MCF 10A (cell line): ENCODE data around the gene PAX2. TPM values are rescaled to one million over a fixed set of nuclear protein-coding genes. Genes with fewer than 3 reads are reported as not detected.

Experiments
- BruUV-seq: library from RNA; stranded (reverse); fragments of 400-500 nt; replicated peaks from 2 replicates; lab custom pipeline; 2021; lab: Mats Ljungman, UMichigan
- CTCF ChIA-PET: fragments of 300-600 bp; sonication (Branson Sonifier 250); formaldehyde crosslinking; extraction: SDS; loops from one replicate; lab custom pipeline; 2021; ENCODE audit warnings: antibody characterized with exemption, inconsistent platforms; lab: Yijun Ruan, JAX
- POLR2A ChIA-PET: fragments of 300-600, 350-650 bp; sonication (Branson Sonifier 250); formaldehyde crosslinking; extraction: SDS; loops from one replicate; lab custom pipeline; 2020; ENCODE audit warnings: antibody characterized with exemption, inconsistent platforms; lab: Yijun Ruan, JAX
- DNase-seq: peaks from one replicate; pipeline ENCODE4 v3.0.0-alpha.2; 2018; ENCODE audit not compliant: unreplicated experiment
- H3K27ac Mint-ChIP-seq: one replicate; pipeline ENCODE4 v1.8.0; 2022; ENCODE audit warnings: mild to moderate bottlenecking, low read depth, mixed read lengths; ENCODE audit not compliant: unreplicated experiment
- H3K27me3 Mint-ChIP-seq: one replicate; pipeline ENCODE4 v1.8.0; 2022; ENCODE audit warnings: mixed read lengths; ENCODE audit not compliant: insufficient read depth, unreplicated experiment
- H3K36me3 Mint-ChIP-seq: one replicate; pipeline ENCODE4 v1.8.0; 2022; ENCODE audit warnings: mild to moderate bottlenecking, moderate library complexity, mixed read lengths; ENCODE audit not compliant: insufficient read depth, unreplicated experiment
- H3K4me1 Mint-ChIP-seq: one replicate; pipeline ENCODE4 v1.8.0; 2022; ENCODE audit warnings: mixed read lengths; ENCODE audit not compliant: insufficient read depth, unreplicated experiment
- H3K4me3 Mint-ChIP-seq: one replicate; pipeline ENCODE4 v1.8.0; 2022; ENCODE audit warnings: mild to moderate bottlenecking, moderate library complexity, mixed read lengths; ENCODE audit not compliant: unreplicated experiment
- H3K9me3 Mint-ChIP-seq: one replicate; pipeline ENCODE4 v1.8.0; 2022; ENCODE audit warnings: mixed read lengths; ENCODE audit not compliant: unreplicated experiment
- CTCF ChIP-seq: fragments of 200-600 bp; IDR thresholded peaks from one replicate; pipeline ENCODE4 v1.8.0; 2022; ENCODE audit warnings: antibody characterized with exemption, mild to moderate bottlenecking; ENCODE audit not compliant: unreplicated experiment
- intact Hi-C: fragments of 100-400 bp; cut with micrococcal nuclease; formaldehyde crosslinking; loops from 2 replicates; pipeline ENCODE4 v1.14.1; 2022
- total RNA-seq: library from RNA; stranded (reverse); gene quantifications from 2 replicates; pipeline ENCODE4 v1.2.3, GENCODE V29; 2022

Gene PAX2
- total RNA-seq, 1 experiment from 2014 or later, result not detected

- no peak for DNase-seq
- Mint-ChIP-seq H3K4me1 (no peaks in the 10 kb centered on the region), H3K36me3 (no peaks in the 10 kb centered on the region), H3K9me3 (no peaks in the 10 kb centered on the region), H3K27me3 (peaks cover 89% of the 10 kb centered on the region), H3K27ac (no peak overlapping the region), H3K4me3 (no peak overlapping the region)
- intact Hi-C loops, result no loop called here
- BruUV-seq, result no TSS peak
- CTCF ChIA-PET, result interaction anchor here (0.7 kb wide), 1 partner anchor 451 kb away, joined by 3 read pairs; no protein-coding TSS in a partner anchor
- no peak for TF ChIP-seq CTCF
- POLR2A ChIA-PET, result no interaction called here
Observed at GRCh38 chr10:100760726-100761125, 15.3 kb downstream of the PAX2 start.

GRCh38 chr10:100761191-100761590 lies 15.8 kb downstream of the PAX2 start:
- POLR2A ChIA-PET, result no interaction called here
- no peaks in the 10 kb centered on the region for H3K36me3 Mint-ChIP-seq
- no peaks in the 10 kb centered on the region for H3K9me3 Mint-ChIP-seq
- H3K27me3 Mint-ChIP-seq, result peaks cover 89% of the 10 kb centered on the region
- BruUV-seq, result no TSS peak
- DNase-seq, result no peak
- H3K27ac Mint-ChIP-seq, result no peak overlapping the region
- no peak overlapping the region for H3K4me3 Mint-ChIP-seq
- intact Hi-C loops, result no loop called here
- H3K4me1 Mint-ChIP-seq, result no peaks in the 10 kb centered on the region
- CTCF ChIA-PET, result interaction anchor here (0.7 kb wide), 1 partner anchor 452 kb away, joined by 3 read pairs; no protein-coding TSS in a partner anchor
- no peak for TF ChIP-seq CTCF

GRCh38 chr10:100763043-100763747 lies 17.8 kb downstream of the PAX2 start:
- intact Hi-C loops, result no loop called here
- ChIA-PET POLR2A (interaction anchor here (0.6 kb wide), 1 partner anchor 1181 kb away, joined by 4 read pairs; no protein-coding TSS in a partner anchor), CTCF (no interaction called here)
- TF ChIP-seq CTCF, result no peak
- H3K27me3 Mint-ChIP-seq, result peaks cover 89% of the 10 kb centered on the region
- no peaks in the 10 kb centered on the region for H3K36me3 Mint-ChIP-seq
- H3K27ac Mint-ChIP-seq, result no peak overlapping the region
- H3K9me3 Mint-ChIP-seq, result no peaks in the 10 kb centered on the region
- BruUV-seq, result no TSS peak
- no peak overlapping the region for H3K4me3 Mint-ChIP-seq
- H3K4me1 Mint-ChIP-seq, result no peaks in the 10 kb centered on the region
- no peak for DNase-seq

GRCh38 chr10:100766693-100767421 lies 21.5 kb downstream of the PAX2 start:
- no TSS peak for BruUV-seq
- Mint-ChIP-seq H3K4me1 (no peaks in the 10 kb centered on the region), H3K36me3 (no peaks in the 10 kb centered on the region), H3K9me3 (no peaks in the 10 kb centered on the region), H3K4me3 (no peak overlapping the region), H3K27me3 (peaks cover 65% of the 10 kb centered on the region), H3K27ac (no peak overlapping the region)
- CTCF ChIA-PET, result interaction anchor here (1.1 to 1.2 kb wide), 2 partner anchors 22 to 332 kb away, joined by 3 read pairs; no protein-coding TSS in a partner anchor
- intact Hi-C loops, result no loop called here
- POLR2A ChIA-PET, result no interaction called here
- DNase-seq, result no peak
- TF ChIP-seq CTCF, result no peak
